ENCODE measurements around the gene ZMYND10. TPM values are rescaled to one million over a fixed set of nuclear protein-coding genes. Genes with fewer than 3 reads are reported as not detected.
A peak's percentile ranks its signal among the peaks of the same experiment; 100 is the strongest.

Gene ZMYND10
- total and polyA plus RNA-seq, 9 of the 15 experiments (the other 6 are each of a cell fraction or from before 2014, with no cell fraction given): 0.20 to 2.8 (median 0.70) TPM

DNA sequence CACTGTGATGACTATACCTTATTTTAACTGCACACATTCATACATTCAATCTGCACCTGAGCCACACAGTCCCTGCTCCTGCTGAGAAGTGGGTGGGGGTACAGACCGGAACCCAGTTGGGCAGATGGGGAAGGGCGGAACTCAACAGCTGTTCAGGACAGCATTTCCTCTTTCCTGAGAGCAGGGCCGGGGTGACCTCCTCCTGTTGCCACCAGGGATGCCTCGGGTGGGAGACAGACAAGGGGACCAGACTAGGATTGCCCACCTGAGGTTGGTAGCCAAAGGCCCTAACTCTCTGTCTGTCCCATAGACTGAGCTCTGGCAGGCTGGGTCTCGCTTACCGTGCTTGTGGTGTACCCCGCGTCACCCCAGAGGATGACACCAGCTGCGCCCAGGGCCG is 26.9 kb downstream of the ZMYND10 start:
- Histone ChIP-seq H3K9me1 (ENCODE audit: control insufficient read depth, insufficient read depth, low read length) (no peaks in the 10 kb centered on the region), H3K9ac (ENCODE audit: insufficient read depth in 1 of 2, low read depth in 2 of 2, low read length in 2 of 2) (peak overlapping the region in 1 of 2 experiments; percentile 83; a peak in 2 of 4 replicates), H3K9me3 (replicated peaks; ENCODE audit: control insufficient read depth, insufficient read depth, low read depth, low read length) (no peaks in the 10 kb centered on the region), H4K20me1 (replicated peaks; ENCODE audit: control insufficient read depth, insufficient read depth, low read length) (no peaks in the 10 kb centered on the region), H3K79me2 (ENCODE audit: control insufficient read depth, insufficient read depth, low read length) (peaks cover 22% of the 10 kb centered on the region), H3K27me3 (ENCODE audit: control insufficient read depth in 2 of 2, insufficient read depth in 2 of 2, low read length in 2 of 2) (no peaks in the 10 kb centered on the region), H3K4me1 (replicated peaks in 1 of 2; ENCODE audit: control insufficient read depth in 2 of 2, insufficient read depth in 2 of 2, low read length in 2 of 2) (peaks cover 27 to 70% of the 10 kb centered on the region in 2 experiments), H3K36me3 (ENCODE audit: control insufficient read depth, insufficient read depth, low read length) (peaks cover 20% of the 10 kb centered on the region; the same call in 2 of the 3 replicates), H3K4me3 (no peak overlapping the region), H2AFZ (ENCODE audit: low read depth, low read length) (no peak overlapping the region), H3K27ac (ENCODE audit: extremely low read depth, low read depth, low read length) (no peak overlapping the region; the same call in 2 of the 3 replicates), H3K4me2 (ENCODE audit: insufficient read depth, low read length) (no peak overlapping the region)
- ATAC-seq (no peak), FAIRE-seq (no peak), DNase-seq (ENCODE audit: extremely low read depth in 1 of 4, low spot score in 3 of 4) (no peak)
- in situ Hi-C loops (cut with MboI): no loop called here
- ChIA-PET POLR2A (interaction anchor here (0.6 to 1.1 kb wide), 6 partner anchors 9 to 104 kb away, joined by 3 to 5 read pairs (median 3); partner anchors contain the start of genes HYAL1, IFRD2 and TUSC2), CTCF (ENCODE audit: low intra/inter-chr PET ratio) (no interaction called here)
- TF ChIP-seq SIRT6 (IDR thresholded peaks at IDR 0.05; ENCODE audit: low read depth, low read length) (no peak), TFAP4 (CRISPR knock-in tag; IDR thresholded peaks at IDR 0.05; ENCODE audit: borderline replicate concordance) (0 out of 2 replicates have a peak, but pooled peaks have one; percentile 16), ESRRA (IDR thresholded peaks at IDR 0.05; ENCODE audit: borderline replicate concordance, low read depth) (no peak)
- intact Hi-C loops (cut with micrococcal nuclease): no loop called here
- WGBS (ENCODE audit: insufficient coverage, low coverage, missing lambda C conversion rate): 80% methylated on average over 1 of the region's 10 CpGs
- no TSS peak for BruUV-seq (replicated peaks)

DNA sequence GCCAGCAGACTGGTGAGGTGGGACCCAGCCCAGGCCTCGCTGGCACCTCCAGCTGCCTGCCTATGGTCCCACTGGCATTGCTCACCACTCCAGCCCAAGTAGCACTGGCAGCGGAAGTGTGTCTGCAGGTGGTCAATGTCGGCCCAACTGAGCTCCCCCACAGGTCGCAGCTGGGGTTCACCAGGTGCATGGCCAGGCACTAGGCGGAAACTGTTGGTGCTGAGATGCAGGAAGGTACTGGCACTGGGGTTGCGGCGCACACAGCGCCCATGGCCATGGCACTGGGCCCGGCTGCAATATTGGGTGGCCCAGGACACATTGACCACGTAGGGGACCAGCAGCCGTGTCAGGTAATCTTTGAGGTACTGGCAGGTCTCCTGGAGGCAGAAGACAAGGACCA is 27.4 kb downstream of the ZMYND10 start:
- BruUV-seq (replicated peaks): no TSS peak
- Histone ChIP-seq H4K20me1 (replicated peaks; ENCODE audit: control insufficient read depth, insufficient read depth, low read length) (no peaks in the 10 kb centered on the region), H3K9me3 (replicated peaks; ENCODE audit: control insufficient read depth, insufficient read depth, low read depth, low read length) (no peaks in the 10 kb centered on the region), H3K27me3 (ENCODE audit: control insufficient read depth in 2 of 2, insufficient read depth in 2 of 2, low read length in 2 of 2) (no peaks in the 10 kb centered on the region), H3K36me3 (ENCODE audit: control insufficient read depth, insufficient read depth, low read length) (peaks cover 20% of the 10 kb centered on the region; the same call in 2 of the 3 replicates), H3K4me2 (ENCODE audit: insufficient read depth, low read length) (no peak overlapping the region), H3K79me2 (ENCODE audit: control insufficient read depth, insufficient read depth, low read length) (peaks cover 22% of the 10 kb centered on the region), H3K4me1 (replicated peaks in 1 of 2; ENCODE audit: control insufficient read depth in 2 of 2, insufficient read depth in 2 of 2, low read length in 2 of 2) (peaks cover 27 to 68% of the 10 kb centered on the region in 2 experiments), H3K9ac (ENCODE audit: insufficient read depth in 1 of 2, low read depth in 2 of 2, low read length in 2 of 2) (peak overlapping the region in 1 of 2 experiments; percentile 83; a peak in 2 of 4 replicates), H2AFZ (ENCODE audit: low read depth, low read length) (no peak overlapping the region), H3K4me3 (no peak overlapping the region), H3K9me1 (ENCODE audit: control insufficient read depth, insufficient read depth, low read length) (no peaks in the 10 kb centered on the region), H3K27ac (ENCODE audit: extremely low read depth, low read depth, low read length) (no peak overlapping the region)
- TF ChIP-seq RBFOX2 (IDR thresholded peaks at IDR 0.05; ENCODE audit: low read depth, low read length): peak; percentile 23; the same call in 1 of the 2 replicates
- no peak for TF ChIP-seq NBN (IDR thresholded peaks at IDR 0.05; ENCODE audit: low read depth)
- TF ChIP-seq TFAP4 (CRISPR knock-in tag; IDR thresholded peaks at IDR 0.05; ENCODE audit: borderline replicate concordance): 0 out of 2 replicates have a peak, but pooled peaks have one; percentile 2
- FAIRE-seq (no peak), ATAC-seq (no peak), DNase-seq (ENCODE audit: extremely low read depth in 1 of 4, low spot score in 3 of 4) (no peak)
- POLR2A ChIA-PET: interaction anchor here (0.6 to 1.0 kb wide), 2 partner anchors 10 to 19 kb away, joined by 3 read pairs; partner anchors contain the start of genes HYAL3, NAA80 and TUSC2
- 83% methylated on average over 2 of the region's 11 CpGs for WGBS (ENCODE audit: insufficient coverage, low coverage, missing lambda C conversion rate)
- intact Hi-C loops (cut with micrococcal nuclease): no loop called here
- CTCF ChIA-PET (ENCODE audit: low intra/inter-chr PET ratio): no interaction called here
- in situ Hi-C loops (cut with MboI): no loop called here

Measured in K562 (cell line).